GM18519 (cell line): ENCODE data around the gene IL22RA2.
"Not testable (repeated sequence)": the region's sequence is repeated elsewhere in the genome, so short reads cannot be mapped to it uniquely, and the experiment has no call there.

Experiments
- ATAC-seq: cut with Tn5 transposase; IDR thresholded peaks from one replicate; pipeline ENCODE4 v1.9.1; 2021; ENCODE audit warnings: mild to moderate bottlenecking, moderate library complexity; ENCODE audit not compliant: unreplicated experiment, low FRiP score

IL22RA2 gene

GRCh38 chr6:137173501-137173900 is at the start of gene IL22RA2:
Gene IL22RA2, minus strand, starts transcription at chr6:137173644. Its CDS starts 11,895 bp downstream, at chr6:137161749.
- no peak for ATAC-seq

- no peak for ATAC-seq
Observed at GRCh38 chr6:137222381-137222780, 48.9 kb upstream of the IL22RA2 start.

- no peak for ATAC-seq
Observed at GRCh38 chr6:137219664-137220252, 46.3 kb upstream of the IL22RA2 start.

- peak; percentile 56 for ATAC-seq
Observed at GRCh38 chr6:137218917-137219663, 45.6 kb upstream of the IL22RA2 start, which contains the start of gene IFNGR1. Gene IFNGR1, minus strand, starts transcription at chr6:137219385. Its CDS starts 58 bp downstream, at chr6:137219327.

- ATAC-seq = no peak
Observed at GRCh38 chr6:137218473-137218916, 45.1 kb upstream of the IL22RA2 start.

- ATAC-seq = no peak
Observed at GRCh38 chr6:137217801-137218472, 44.5 kb upstream of the IL22RA2 start.

GRCh38 chr6:137216875-137217553 is 43.6 kb upstream of the IL22RA2 start:
- no peak for ATAC-seq

- ATAC-seq = no peak
Observed at GRCh38 chr6:137216106-137216505, 42.7 kb upstream of the IL22RA2 start.

- not testable (repeated sequence) for ATAC-seq
Observed at GRCh38 chr6:137215630-137216029, 42.2 kb upstream of the IL22RA2 start.

- no peak for ATAC-seq
Observed at GRCh38 chr6:137214931-137215330, 41.5 kb upstream of the IL22RA2 start.

GRCh38 chr6:137213813-137214212 is 40.4 kb upstream of the IL22RA2 start:
- no peak for ATAC-seq

- no peak for ATAC-seq
Observed at GRCh38 chr6:137213331-137213740, 39.9 kb upstream of the IL22RA2 start.

- no peak for ATAC-seq
Observed at GRCh38 chr6:137211910-137212309, 38.5 kb upstream of the IL22RA2 start.

GRCh38 chr6:137210903-137211302 is 37.5 kb upstream of the IL22RA2 start:
- ATAC-seq = no peak

- no peak for ATAC-seq
Observed at GRCh38 chr6:137208279-137208678, 34.8 kb upstream of the IL22RA2 start.

- ATAC-seq = not testable (repeated sequence)
Observed at GRCh38 chr6:137207457-137207856, 34.0 kb upstream of the IL22RA2 start.

- no peak for ATAC-seq
Observed at GRCh38 chr6:137206577-137206976, 33.1 kb upstream of the IL22RA2 start.

- no peak for ATAC-seq
Observed at GRCh38 chr6:137203256-137203655, 29.8 kb upstream of the IL22RA2 start.

- no peak for ATAC-seq
Observed at GRCh38 chr6:137202078-137202477, 28.6 kb upstream of the IL22RA2 start.

GRCh38 chr6:137201006-137201405 is 27.6 kb upstream of the IL22RA2 start:
- ATAC-seq = no peak

- ATAC-seq = no peak
Observed at GRCh38 chr6:137200288-137200687, 26.8 kb upstream of the IL22RA2 start.
